ENCODE measurements around the gene FRMD4A. TPM values are rescaled to one million over a fixed set of nuclear protein-coding genes. Genes with fewer than 3 reads are reported as not detected.

Gene FRMD4A
- total and polyA plus RNA-seq, 11 donors, result 12.2 to 58.1 (median 28.1) TPM

DNA sequence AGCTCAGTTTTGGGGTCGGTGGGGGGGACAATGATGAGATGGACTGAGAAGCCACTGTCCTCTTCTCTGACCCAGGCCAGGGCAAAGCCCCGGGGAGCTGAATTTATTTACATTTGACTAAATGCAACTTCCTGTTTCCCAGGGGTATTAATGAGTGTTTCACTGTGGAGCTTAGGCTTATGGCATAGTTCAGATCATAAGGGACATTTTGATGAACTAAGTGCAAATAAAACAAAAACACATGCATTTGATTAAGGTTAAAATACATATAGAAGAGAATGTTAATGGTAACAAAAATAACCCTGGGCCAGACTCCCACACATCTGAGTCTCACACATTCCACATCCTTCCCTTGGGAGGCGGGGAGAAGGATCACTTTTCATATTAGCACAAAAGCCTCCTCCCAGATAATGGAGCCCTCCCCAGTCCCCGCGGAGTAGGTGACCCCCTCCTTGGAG is 320.6 kb downstream of the FRMD4A start:
- no peaks in the 10 kb centered on the region for H3K9me3 ChIP-seq
- peaks cover 0 to 28% (median 14%) of the 10 kb centered on the region in 12 donors for H3K4me1 ChIP-seq
- TF ChIP-seq, protein P1, sequence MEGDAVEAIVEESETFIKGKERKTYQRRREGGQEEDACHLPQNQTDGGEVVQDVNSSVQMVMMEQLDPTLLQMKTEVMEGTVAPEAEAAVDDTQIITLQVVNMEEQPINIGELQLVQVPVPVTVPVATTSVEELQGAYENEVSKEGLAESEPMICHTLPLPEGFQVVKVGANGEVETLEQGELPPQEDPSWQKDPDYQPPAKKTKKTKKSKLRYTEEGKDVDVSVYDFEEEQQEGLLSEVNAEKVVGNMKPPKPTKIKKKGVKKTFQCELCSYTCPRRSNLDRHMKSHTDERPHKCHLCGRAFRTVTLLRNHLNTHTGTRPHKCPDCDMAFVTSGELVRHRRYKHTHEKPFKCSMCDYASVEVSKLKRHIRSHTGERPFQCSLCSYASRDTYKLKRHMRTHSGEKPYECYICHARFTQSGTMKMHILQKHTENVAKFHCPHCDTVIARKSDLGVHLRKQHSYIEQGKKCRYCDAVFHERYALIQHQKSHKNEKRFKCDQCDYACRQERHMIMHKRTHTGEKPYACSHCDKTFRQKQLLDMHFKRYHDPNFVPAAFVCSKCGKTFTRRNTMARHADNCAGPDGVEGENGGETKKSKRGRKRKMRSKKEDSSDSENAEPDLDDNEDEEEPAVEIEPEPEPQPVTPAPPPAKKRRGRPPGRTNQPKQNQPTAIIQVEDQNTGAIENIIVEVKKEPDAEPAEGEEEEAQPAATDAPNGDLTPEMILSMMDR (IDR thresholded peaks at IDR 0.05), result no peak
- no peak for TF ChIP-seq POLR2A (IDR thresholded peaks at IDR 0.05)
- ATAC-seq (peak in 3 of 4 donors; percentile 46 to 59 (median 54)), DNase-seq (peak in 3 of 5 donors; percentile 32 to 51 (median 49))
- no peaks in the 10 kb centered on the region for H3K36me3 ChIP-seq
- H3K4me3 ChIP-seq, result peak overlapping the region in 11 of 12 donors; percentile 12 to 56 (median 42)
- WGBS, 4 donors, result 12 to 22% (median 16%) methylated on average over 5 of the region's 5 CpGs
- peaks cover 0 to 7% (median 0%) of the 10 kb centered on the region in 9 donors for H3K27me3 ChIP-seq
- H3K27ac ChIP-seq, result peak overlapping the region in 11 of 12 donors; percentile 41 to 74 (median 59)
- intact Hi-C loops (cut with DNase I), result no loop called here

- intact Hi-C loops (cut with DNase I), result no loop called here
- TF ChIP-seq, protein P1 (IDR thresholded peaks at IDR 0.05), result no peak
- TF ChIP-seq POLR2A (IDR thresholded peaks at IDR 0.05), result no peak
- H3K27me3 ChIP-seq, result peaks cover 0 to 7% (median 0%) of the 10 kb centered on the region in 9 donors
- no peak for DNase-seq
- H3K36me3 ChIP-seq, result no peaks in the 10 kb centered on the region
- H3K4me3 ChIP-seq, result peak overlapping the region; percentile 7 to 56 (median 42)
- H3K27ac ChIP-seq, result peak overlapping the region in 11 of 12 donors; percentile 41 to 74 (median 59)
- 30 to 43% (median 38%) methylated on average over 24 of the region's 24 CpGs for WGBS, 4 donors
- ATAC-seq, result peak in 2 of 4 donors; percentile 12 to 34
- H3K4me1 ChIP-seq, result peaks cover 0 to 28% (median 14%) of the 10 kb centered on the region in 12 donors
- no peaks in the 10 kb centered on the region for H3K9me3 ChIP-seq
Measured at GRCh38 chr10:14009371-14010100, 321.2 kb downstream of the FRMD4A start.

- H3K9me3 ChIP-seq, result no peaks in the 10 kb centered on the region
- DNase-seq (no peak), ATAC-seq (peak in 2 of 4 donors; percentile 8 to 10)
- peak overlapping the region in 8 of 12 donors; percentile 28 to 72 (median 55) for H3K27ac ChIP-seq
- H3K27me3 ChIP-seq, result peaks cover 0 to 7% (median 0%) of the 10 kb centered on the region in 9 donors
- intact Hi-C loops (cut with DNase I), result no loop called here
- TF ChIP-seq, protein P1 (IDR thresholded peaks at IDR 0.05), result no peak
- no peak for TF ChIP-seq POLR2A (IDR thresholded peaks at IDR 0.05)
- peaks cover 0 to 28% (median 14%) of the 10 kb centered on the region in 12 donors for H3K4me1 ChIP-seq
- no peaks in the 10 kb centered on the region for H3K36me3 ChIP-seq
- WGBS, 4 donors, result 48 to 57% (median 53%) methylated on average over 9 of the region's 9 CpGs
- peak overlapping the region in 11 of 12 donors; percentile 8 to 56 (median 42) for H3K4me3 ChIP-seq
Measured at GRCh38 chr10:14008740-14009080, 322.0 kb downstream of the FRMD4A start.

DNA sequence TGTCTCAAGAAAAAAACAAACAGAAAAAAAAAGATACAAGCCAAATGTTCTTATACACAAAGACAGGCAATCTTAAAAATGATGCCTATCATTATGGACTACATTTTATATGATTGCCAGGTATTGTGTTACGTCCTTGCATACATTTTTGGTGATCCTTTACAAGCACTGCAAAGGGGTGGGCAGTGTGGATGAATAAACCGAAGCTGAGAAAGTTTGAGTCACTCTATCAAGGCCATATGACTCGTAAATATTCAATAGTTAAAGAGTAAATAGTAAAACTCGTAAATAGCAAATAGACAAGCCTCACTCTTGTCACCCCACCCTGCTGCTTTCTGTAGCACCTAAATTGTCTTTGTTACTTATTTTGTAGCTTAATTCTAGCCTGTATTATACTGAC is 326.2 kb downstream of the FRMD4A start:
- Histone ChIP-seq H3K27ac (no peak overlapping the region), H3K27me3 (no peaks in the 10 kb centered on the region), H3K4me3 (no peak overlapping the region), H3K36me3 (no peaks in the 10 kb centered on the region), H3K9me3 (no peaks in the 10 kb centered on the region), H3K4me1 (peaks cover 0 to 14% (median 5%) of the 10 kb centered on the region in 12 donors)
- 91 to 95% (median 94%) methylated on average over 4 of the region's 4 CpGs for WGBS, 4 donors
- TF ChIP-seq, protein P1 (IDR thresholded peaks at IDR 0.05), result no peak
- no peak for TF ChIP-seq POLR2A (IDR thresholded peaks at IDR 0.05)
- intact Hi-C loops (cut with DNase I), result no loop called here
- DNase-seq (no peak), ATAC-seq (no peak)

Measured in heart left ventricle (tissue), 16 donors.